RWPE2 (cell line): Measurements from ENCODE around the gene CYP24A1.
A peak's percentile ranks its signal among the peaks of the same experiment; 100 is the strongest.

Experiments
- ATAC-seq: fragments of 200-7000 bp; cut with Tn5 transposase; 3 replicates; pipeline ENCODE4 v1.9.1; 2021; ENCODE audit warnings: low read depth
- DNase-seq: peaks from one replicate; pipeline ENCODE4 v3.0.0-alpha.2; 2020; ENCODE audit warnings: low spot score
- H3K27ac ChIP-seq: fragments of 450-650 bp; 2 replicates; pipeline ENCODE4 v1.5.1; 2017; ENCODE audit warnings: mild to moderate bottlenecking; ENCODE audit not compliant: poor library complexity, severe bottlenecking
- H3K27me3 ChIP-seq: fragments of 250-450 bp; sonication (Bioruptor Pico); 2 replicates; pipeline ENCODE4 v1.5.1; 2021; ENCODE audit warnings: mild to moderate bottlenecking, moderate library complexity; ENCODE audit not compliant: insufficient read depth, poor library complexity, severe bottlenecking
- H3K36me3 ChIP-seq: fragments of 250-450 bp; sonication (Bioruptor Pico); 2 replicates; pipeline ENCODE4 v1.5.1; 2020; ENCODE audit warnings: low read depth, mild to moderate bottlenecking, moderate library complexity
- H3K4me1 ChIP-seq: fragments of 250-450 bp; sonication (Bioruptor Pico); 2 replicates; pipeline ENCODE4 v1.5.1; 2021; ENCODE audit warnings: mild to moderate bottlenecking, moderate library complexity; ENCODE audit not compliant: insufficient read depth, poor library complexity, severe bottlenecking
- H3K4me3 ChIP-seq: fragments of 250-450 bp; sonication (Bioruptor Pico); 2 replicates; pipeline ENCODE4 v1.5.1; 2021; ENCODE audit warnings: mild to moderate bottlenecking, moderate library complexity; ENCODE audit not compliant: severe bottlenecking
- H3K9me3 ChIP-seq: fragments of 250-450 bp; sonication (Bioruptor Pico); 2 replicates; pipeline ENCODE4 v1.5.1; 2021; ENCODE audit warnings: mild to moderate bottlenecking, moderate library complexity; ENCODE audit not compliant: severe bottlenecking
- CTCF ChIP-seq: fragments of 450-650 bp; IDR thresholded peaks from one replicate; pipeline ENCODE4 v1.5.1; 2017; ENCODE audit warnings: mild to moderate bottlenecking, moderate library complexity; ENCODE audit not compliant: poor library complexity, severe bottlenecking

CYP24A1 gene

GRCh38 chr20:54204063-54204462 lies 30.3 kb upstream of the CYP24A1 start:
- H3K27me3 ChIP-seq, result no peaks in the 10 kb centered on the region
- peaks cover 2% of the 10 kb centered on the region for H3K4me1 ChIP-seq
- no peak for ATAC-seq
- H3K9me3 ChIP-seq, result no peaks in the 10 kb centered on the region
- TF ChIP-seq CTCF, result no peak
- H3K36me3 ChIP-seq, result no peaks in the 10 kb centered on the region
- H3K27ac ChIP-seq, result no peak overlapping the region
- H3K4me3 ChIP-seq, result no peak overlapping the region
- no peak for DNase-seq

- Histone ChIP-seq H3K4me3 (no peak overlapping the region), H3K27me3 (no peaks in the 10 kb centered on the region), H3K4me1 (no peaks in the 10 kb centered on the region), H3K9me3 (no peaks in the 10 kb centered on the region), H3K36me3 (no peaks in the 10 kb centered on the region), H3K27ac (no peak overlapping the region)
- TF ChIP-seq CTCF, result no peak
- ATAC-seq (no peak), DNase-seq (no peak)
These were observed 29.5 kb upstream of the CYP24A1 start for GRCh38 chr20:54203281-54203680.

- DNase-seq, result no peak
- Histone ChIP-seq H3K4me3 (no peak overlapping the region), H3K9me3 (no peaks in the 10 kb centered on the region), H3K4me1 (peaks cover 15% of the 10 kb centered on the region), H3K27ac (no peak overlapping the region), H3K27me3 (no peaks in the 10 kb centered on the region), H3K36me3 (no peaks in the 10 kb centered on the region)
- ATAC-seq, result no peak
- no peak for TF ChIP-seq CTCF
These were observed 27.6 kb upstream of the CYP24A1 start for GRCh38 chr20:54201268-54201846.

- ATAC-seq, result 0 out of 3 replicates have a peak, but pooled peaks have one; percentile 8
- no peak for DNase-seq
- no peaks in the 10 kb centered on the region for H3K9me3 ChIP-seq
- no peak overlapping the region for H3K4me3 ChIP-seq
- no peaks in the 10 kb centered on the region for H3K27me3 ChIP-seq
- no peak for TF ChIP-seq CTCF
- peaks cover 15% of the 10 kb centered on the region for H3K4me1 ChIP-seq
- no peaks in the 10 kb centered on the region for H3K36me3 ChIP-seq
- no peak overlapping the region for H3K27ac ChIP-seq
These were observed 26.9 kb upstream of the CYP24A1 start for GRCh38 chr20:54200487-54201267.

GRCh38 chr20:54199721-54200176 lies 26.0 kb upstream of the CYP24A1 start:
- no peaks in the 10 kb centered on the region for H3K36me3 ChIP-seq
- H3K4me1 ChIP-seq, result peaks cover 19% of the 10 kb centered on the region
- DNase-seq (no peak), ATAC-seq (peak; percentile 46)
- no peak overlapping the region for H3K4me3 ChIP-seq
- H3K9me3 ChIP-seq, result no peaks in the 10 kb centered on the region
- no peak overlapping the region for H3K27ac ChIP-seq
- TF ChIP-seq CTCF, result peak; percentile 100
- H3K27me3 ChIP-seq, result no peaks in the 10 kb centered on the region
